AG04449 (cell line): Measurements from ENCODE around the gene PRR15.

Experiments used
- CTCF ChIA-PET: fragments of 350-600 bp; formaldehyde crosslinking; extraction: SDS; loops from one replicate; lab custom pipeline; 2021; ENCODE audit warnings: antibody characterized with exemption; lab: Yijun Ruan, JAX
- POLR2A ChIA-PET: fragments of 400-600, 350-600 bp; formaldehyde crosslinking; extraction: SDS; loops from one replicate; lab custom pipeline; 2020; ENCODE audit warnings: antibody characterized with exemption, inconsistent platforms; lab: Yijun Ruan, JAX
- DNase-seq: peaks from one replicate; pipeline ENCODE4 v3.0.0-alpha.2; 2010; ENCODE audit warnings: low read depth, low spot score
- H3K4me3 ChIP-seq: 2 replicates; pipeline ENCODE4 v1.5.1; 2011; ENCODE audit warnings: low read depth, mild to moderate bottlenecking, control low read depth, low read length
- CTCF ChIP-seq: IDR thresholded peaks from one replicate; pipeline ENCODE4 v1.5.1; 2011; ENCODE audit warnings: mild to moderate bottlenecking, moderate library complexity, low read length, control low read depth, inconsistent platforms; ENCODE audit not compliant: insufficient read depth; ENCODE audit errors: missing control alignments

Gene PRR15

DNA sequence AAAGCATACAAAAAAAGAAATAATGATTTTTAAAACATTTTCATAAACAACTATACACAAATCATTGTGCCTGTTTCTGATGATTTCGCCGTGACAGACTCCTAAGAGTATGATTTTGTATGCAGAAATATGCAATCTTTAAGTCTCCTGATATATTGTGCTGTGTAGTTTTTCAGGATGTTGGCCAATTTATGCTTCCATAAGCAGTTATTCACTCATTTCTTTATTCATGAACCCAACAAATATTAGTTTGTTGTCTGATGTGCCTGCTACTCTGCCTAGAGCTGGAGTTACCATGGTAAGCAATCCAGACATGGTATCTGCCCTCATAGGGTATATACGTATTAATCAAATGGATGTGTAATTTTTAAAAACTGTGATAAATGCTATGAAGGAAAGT is 40.4 kb downstream of the PRR15 start:
- no peak overlapping the region for H3K4me3 ChIP-seq
- ChIA-PET POLR2A (no interaction called here), CTCF (interaction anchor here (1.5 kb wide), 1 partner anchor 12 kb away, joined by 4 read pairs; no protein-coding TSS in a partner anchor)
- no peak for TF ChIP-seq CTCF
- no peak for DNase-seq

DNA sequence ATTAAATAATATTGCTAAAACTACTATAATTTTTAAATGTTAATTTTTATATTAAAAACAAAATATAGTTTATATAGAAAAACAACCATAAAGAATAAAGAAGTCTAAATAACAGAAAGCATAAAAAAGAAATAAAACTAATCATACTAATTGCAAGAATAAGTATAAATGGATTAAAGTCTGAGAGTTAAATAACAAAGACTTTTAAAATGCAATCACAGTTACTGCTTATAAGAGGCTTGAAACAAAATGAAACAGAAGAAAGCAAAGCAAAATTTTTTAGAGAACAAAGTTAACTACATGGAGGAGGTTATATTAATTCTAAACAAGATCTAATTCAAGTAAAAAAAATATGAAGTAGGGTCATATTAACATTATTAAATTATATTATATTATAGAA is 41.1 kb downstream of the PRR15 start:
- no peak overlapping the region for H3K4me3 ChIP-seq
- POLR2A ChIA-PET = no interaction called here
- CTCF ChIA-PET = interaction anchor here (1.5 kb wide), 1 partner anchor 12 kb away, joined by 4 read pairs; no protein-coding TSS in a partner anchor
- no peak for TF ChIP-seq CTCF
- DNase-seq = no peak

DNA sequence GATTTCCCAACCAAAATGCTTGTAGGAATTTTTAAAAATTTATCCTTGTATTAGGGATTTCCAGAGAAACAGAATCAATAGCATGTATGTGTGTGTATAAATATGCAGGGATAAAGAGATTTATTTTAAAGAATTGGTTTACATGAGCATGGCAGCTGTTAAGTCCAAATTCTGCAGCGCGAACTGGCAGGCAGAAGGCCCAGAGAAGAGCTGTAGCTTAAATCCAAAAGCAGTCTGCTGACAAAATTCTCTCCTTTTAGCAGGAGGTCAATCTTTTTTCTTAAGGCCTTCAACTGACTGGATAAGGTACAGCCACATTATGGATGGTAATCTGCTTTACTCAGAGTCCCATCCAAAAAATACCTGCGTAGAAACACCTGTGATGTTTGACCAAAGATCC is 42.0 kb downstream of the PRR15 start:
- CTCF ChIA-PET = no interaction called here
- no peak overlapping the region for H3K4me3 ChIP-seq
- TF ChIP-seq CTCF = no peak
- DNase-seq = no peak
- POLR2A ChIA-PET = no interaction called here

DNA sequence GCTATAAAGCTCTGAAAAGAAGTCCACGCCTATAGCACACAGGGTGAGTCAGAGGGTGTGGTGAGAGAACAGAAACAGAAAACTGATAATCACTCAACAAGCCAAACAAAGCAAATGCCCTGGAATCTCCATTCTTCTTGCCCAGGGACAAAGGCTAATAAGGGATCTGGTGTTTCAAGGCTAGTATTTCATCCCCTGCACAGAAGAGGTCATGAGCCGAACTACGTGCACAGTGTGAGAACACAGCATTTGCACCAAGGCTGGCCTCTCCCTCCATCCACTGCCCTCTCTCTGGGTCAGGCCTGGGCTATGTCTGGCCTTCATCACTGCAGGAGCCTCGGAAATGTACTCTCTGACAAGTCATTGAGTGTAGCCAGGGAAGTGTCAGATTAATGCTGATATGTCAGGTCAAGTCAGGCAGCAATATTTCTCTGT is 42.7 kb downstream of the PRR15 start:
- H3K4me3 ChIP-seq = no peak overlapping the region
- ChIA-PET CTCF (interaction anchor here (1.1 kb wide), 1 partner anchor 18 kb away, joined by 3 read pairs; no protein-coding TSS in a partner anchor), POLR2A (no interaction called here)
- DNase-seq = no peak
- no peak for TF ChIP-seq CTCF

- ChIA-PET POLR2A (no interaction called here), CTCF (interaction anchor here (1.1 to 1.5 kb wide), 2 partner anchors 12 to 18 kb away, joined by 3 to 4 read pairs; no protein-coding TSS in a partner anchor)
- H3K4me3 ChIP-seq = no peak overlapping the region
- no peak for TF ChIP-seq CTCF
- no peak for DNase-seq
Measured at GRCh38 chr7:29606830-29607229, 43.2 kb downstream of the PRR15 start.

DNA sequence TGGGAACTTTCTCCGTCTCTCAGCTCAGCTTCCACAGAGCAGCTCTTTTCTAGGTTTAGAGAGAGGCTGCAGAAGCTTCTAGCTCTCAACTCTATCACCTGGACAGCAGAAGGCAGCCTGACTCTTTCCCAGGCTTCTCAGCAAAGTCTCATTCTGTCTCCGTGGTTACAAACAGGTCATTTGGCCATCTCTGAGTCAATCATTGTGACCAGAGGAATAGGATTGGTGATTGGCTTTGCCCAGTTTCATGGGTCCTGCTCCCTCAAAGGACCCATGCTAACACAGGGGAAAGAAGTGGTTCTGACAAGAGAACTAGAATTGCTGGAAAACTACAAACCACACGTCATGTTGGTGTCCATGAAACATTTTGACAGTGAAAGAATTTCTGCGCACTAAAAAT is 43.6 kb downstream of the PRR15 start:
- H3K4me3 ChIP-seq = no peak overlapping the region
- DNase-seq = no peak
- ChIA-PET CTCF (interaction anchor here (0.9 to 1.5 kb wide), 3 partner anchors 12 to 19 kb away, joined by 3 to 4 read pairs (median 3); no protein-coding TSS in a partner anchor), POLR2A (no interaction called here)
- TF ChIP-seq CTCF = no peak
